IPS-15b (cell line): Measurements from ENCODE around the gene CEP57L1.

Experiments used
- H3K27me3 ChIP-seq: one replicate; pipeline ENCODE4 v1.6.1; 2013; ENCODE audit warnings: low read length; ENCODE audit not compliant: control insufficient read depth, insufficient read depth
- H3K36me3 ChIP-seq: one replicate; pipeline ENCODE4 v1.6.1; 2013; ENCODE audit warnings: low read length; ENCODE audit not compliant: control insufficient read depth, insufficient read depth
- H3K4me1 ChIP-seq: one replicate; pipeline ENCODE4 v1.6.1; 2013; ENCODE audit warnings: mild to moderate bottlenecking, low read length; ENCODE audit not compliant: control insufficient read depth, insufficient read depth
- H3K4me3 ChIP-seq: one replicate; pipeline ENCODE4 v1.5.1; 2013; ENCODE audit warnings: low read depth, low read length
- H3K9ac ChIP-seq: one replicate; pipeline ENCODE4 v1.6.1; 2013; ENCODE audit warnings: low read depth, mild to moderate bottlenecking, low read length
- H3K9me3 ChIP-seq: one replicate; pipeline ENCODE4 v1.6.1; 2013; ENCODE audit warnings: mild to moderate bottlenecking, low read length; ENCODE audit not compliant: control insufficient read depth, insufficient read depth

CEP57L1 gene

GRCh38 chr6:109153752-109154151 lies 58.4 kb downstream of the CEP57L1 start:
- H3K4me3 ChIP-seq, result no peak overlapping the region
- no peaks in the 10 kb centered on the region for H3K36me3 ChIP-seq
- no peak overlapping the region for H3K9ac ChIP-seq
- no peaks in the 10 kb centered on the region for H3K27me3 ChIP-seq
- no peaks in the 10 kb centered on the region for H3K9me3 ChIP-seq
- no peaks in the 10 kb centered on the region for H3K4me1 ChIP-seq

GRCh38 chr6:109164331-109164730 lies 69.0 kb downstream of the CEP57L1 start:
- Histone ChIP-seq H3K9ac (no peak overlapping the region), H3K27me3 (no peaks in the 10 kb centered on the region), H3K4me1 (no peaks in the 10 kb centered on the region), H3K9me3 (no peaks in the 10 kb centered on the region), H3K4me3 (no peak overlapping the region), H3K36me3 (no peaks in the 10 kb centered on the region)

- Histone ChIP-seq H3K9ac (no peak overlapping the region), H3K27me3 (no peaks in the 10 kb centered on the region), H3K9me3 (no peaks in the 10 kb centered on the region), H3K4me3 (no peak overlapping the region), H3K4me1 (no peaks in the 10 kb centered on the region), H3K36me3 (no peaks in the 10 kb centered on the region)
Observed at GRCh38 chr6:109165392-109165974, 70.2 kb downstream of the CEP57L1 start.

DNA sequence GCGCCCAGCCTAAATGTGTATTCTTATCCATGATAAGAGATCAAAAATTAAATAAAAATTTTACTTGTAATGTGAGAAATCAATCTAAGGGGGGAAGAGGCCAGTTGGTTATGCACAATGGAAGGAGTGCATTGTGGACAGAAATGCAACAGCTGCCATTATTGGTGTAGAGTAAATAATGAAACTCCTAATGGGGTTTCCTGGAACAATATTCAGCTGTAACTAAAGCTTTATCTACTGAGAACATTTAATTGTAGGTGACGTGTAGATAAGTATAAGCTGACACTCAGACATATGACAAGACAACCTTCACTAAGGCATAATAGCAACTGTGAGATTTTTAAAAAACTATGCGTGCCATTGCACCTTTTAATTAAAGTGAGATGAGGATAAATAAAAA lies 71.4 kb downstream of the CEP57L1 start:
- no peaks in the 10 kb centered on the region for H3K9me3 ChIP-seq
- H3K4me3 ChIP-seq, result no peak overlapping the region
- H3K27me3 ChIP-seq, result no peaks in the 10 kb centered on the region
- no peaks in the 10 kb centered on the region for H3K36me3 ChIP-seq
- H3K9ac ChIP-seq, result no peak overlapping the region
- no peaks in the 10 kb centered on the region for H3K4me1 ChIP-seq

- H3K4me3 ChIP-seq, result no peak overlapping the region
- H3K36me3 ChIP-seq, result no peaks in the 10 kb centered on the region
- H3K9me3 ChIP-seq, result no peaks in the 10 kb centered on the region
- no peak overlapping the region for H3K9ac ChIP-seq
- no peaks in the 10 kb centered on the region for H3K4me1 ChIP-seq
- H3K27me3 ChIP-seq, result no peaks in the 10 kb centered on the region
Observed at GRCh38 chr6:109167562-109167961, 72.3 kb downstream of the CEP57L1 start.

GRCh38 chr6:109170333-109170732 lies 75.0 kb downstream of the CEP57L1 start:
- no peaks in the 10 kb centered on the region for H3K36me3 ChIP-seq
- H3K4me1 ChIP-seq, result no peaks in the 10 kb centered on the region
- H3K9me3 ChIP-seq, result no peaks in the 10 kb centered on the region
- no peak overlapping the region for H3K9ac ChIP-seq
- H3K27me3 ChIP-seq, result no peaks in the 10 kb centered on the region
- no peak overlapping the region for H3K4me3 ChIP-seq

DNA sequence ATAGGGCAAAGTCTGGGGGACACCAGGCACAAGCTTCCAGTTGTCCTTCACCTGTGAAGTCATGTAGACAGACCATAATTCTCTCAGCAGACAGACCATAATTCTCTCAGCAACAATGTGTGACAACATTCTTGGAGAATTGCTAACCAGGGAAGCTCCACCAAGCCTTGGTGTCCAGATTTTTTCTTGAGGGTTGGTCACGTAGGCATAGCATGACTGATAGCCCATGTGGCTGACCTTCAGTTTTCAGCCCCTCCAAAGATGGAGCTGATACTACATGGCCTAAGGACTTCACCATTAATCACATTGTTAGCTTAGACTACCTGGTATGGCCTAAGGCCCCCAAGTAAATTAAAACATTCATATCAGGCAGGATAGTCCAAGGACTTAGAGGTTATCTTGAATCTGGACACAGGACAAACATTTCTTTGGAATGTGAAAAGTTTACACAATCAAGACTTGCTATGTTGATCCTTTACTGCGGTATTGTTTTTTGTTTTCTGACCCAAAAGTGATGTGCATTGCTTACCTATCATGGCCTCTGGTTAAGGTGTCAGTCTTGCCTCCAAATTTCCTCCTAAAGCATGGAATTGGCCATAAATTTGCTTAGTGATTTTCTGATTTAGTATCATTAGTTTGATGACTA lies 76.9 kb downstream of the CEP57L1 start:
- H3K36me3 ChIP-seq, result no peaks in the 10 kb centered on the region
- H3K4me3 ChIP-seq, result no peak overlapping the region
- H3K27me3 ChIP-seq, result no peaks in the 10 kb centered on the region
- no peaks in the 10 kb centered on the region for H3K4me1 ChIP-seq
- H3K9ac ChIP-seq, result no peak overlapping the region
- no peaks in the 10 kb centered on the region for H3K9me3 ChIP-seq

DNA sequence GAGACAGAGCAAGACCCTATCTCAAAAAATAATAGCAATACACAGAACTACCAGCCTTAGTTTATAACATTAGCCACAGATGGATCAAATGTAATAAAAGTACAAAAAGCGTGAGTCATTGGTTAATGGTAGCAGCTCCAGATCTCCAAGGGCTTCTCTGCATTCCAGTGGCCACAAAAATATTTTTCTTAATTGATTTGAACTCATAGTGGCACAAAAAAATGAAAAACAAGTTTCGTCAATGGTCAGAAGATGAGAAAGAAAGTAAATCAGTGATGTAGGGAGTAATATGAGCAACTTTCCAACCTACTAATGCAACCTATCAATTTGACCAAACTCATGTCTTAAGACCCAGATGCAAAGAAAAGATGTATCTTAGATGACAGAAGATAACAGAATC lies 79.6 kb downstream of the CEP57L1 start:
- no peak overlapping the region for H3K9ac ChIP-seq

GRCh38 chr6:109178921-109179320 lies 83.6 kb downstream of the CEP57L1 start:
- Histone ChIP-seq H3K27me3 (no peaks in the 10 kb centered on the region), H3K36me3 (no peaks in the 10 kb centered on the region), H3K9me3 (no peaks in the 10 kb centered on the region), H3K4me1 (peaks cover 7% of the 10 kb centered on the region), H3K9ac (no peak overlapping the region), H3K4me3 (no peak overlapping the region)

More for the DNA sequence above, 79.6 kb downstream of the CEP57L1 start:
- no peaks in the 10 kb centered on the region for H3K9me3 ChIP-seq
- no peaks in the 10 kb centered on the region for H3K27me3 ChIP-seq
- H3K4me3 ChIP-seq, result no peak overlapping the region
- H3K36me3 ChIP-seq, result no peaks in the 10 kb centered on the region
- no peaks in the 10 kb centered on the region for H3K4me1 ChIP-seq

GRCh38 chr6:109179507-109179906 lies 84.2 kb downstream of the CEP57L1 start:
- Histone ChIP-seq H3K4me3 (no peak overlapping the region), H3K9ac (no peak overlapping the region), H3K36me3 (no peaks in the 10 kb centered on the region), H3K27me3 (no peaks in the 10 kb centered on the region), H3K9me3 (no peaks in the 10 kb centered on the region), H3K4me1 (peaks cover 8% of the 10 kb centered on the region)

DNA sequence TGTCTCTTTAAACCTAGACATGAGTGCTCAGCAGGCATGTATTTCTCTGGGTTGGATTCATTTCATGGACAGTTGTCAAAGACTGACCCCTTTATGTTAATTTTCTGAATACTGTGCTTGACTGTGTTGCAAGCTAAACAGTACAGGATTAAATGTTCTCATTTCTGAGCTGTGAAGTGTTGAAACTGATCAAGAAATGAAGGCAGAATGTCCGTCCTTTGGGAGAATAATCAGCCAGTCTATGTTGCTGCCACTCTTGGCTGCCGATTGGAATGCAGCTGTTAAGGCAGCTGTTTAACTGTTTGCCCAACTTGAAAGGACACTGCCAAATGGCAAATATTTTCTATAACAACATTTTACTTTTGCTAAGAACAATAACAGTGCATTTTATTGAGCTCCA lies 87.3 kb downstream of the CEP57L1 start:
- H3K9me3 ChIP-seq, result no peaks in the 10 kb centered on the region
- peaks cover 8% of the 10 kb centered on the region for H3K4me1 ChIP-seq
- H3K9ac ChIP-seq, result no peak overlapping the region
- H3K36me3 ChIP-seq, result no peaks in the 10 kb centered on the region
- no peak overlapping the region for H3K4me3 ChIP-seq
- H3K27me3 ChIP-seq, result no peaks in the 10 kb centered on the region

DNA sequence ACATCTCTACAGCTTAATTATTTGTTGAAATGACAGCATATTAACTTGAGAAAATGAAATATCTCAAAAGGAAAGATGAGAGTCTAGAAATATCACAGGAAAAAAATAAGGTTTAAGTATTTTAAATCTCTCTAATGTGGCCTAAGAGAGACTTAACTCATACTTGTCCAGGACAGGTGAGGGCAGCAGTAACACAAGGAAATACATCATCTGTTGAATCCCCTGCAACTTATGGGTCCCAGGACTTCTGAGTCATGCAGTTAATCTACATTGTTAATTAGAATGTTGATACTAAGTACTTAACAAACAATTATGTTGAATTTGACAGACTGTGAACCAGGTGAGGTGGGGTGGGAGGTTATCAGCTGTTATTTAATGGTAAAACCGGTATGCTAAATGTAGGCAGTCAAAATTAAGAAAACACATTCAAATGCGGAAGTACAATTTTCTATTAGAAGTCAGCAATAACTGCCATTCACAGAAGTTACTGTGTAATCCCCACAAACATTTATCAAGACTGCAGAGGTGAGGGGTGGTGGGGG lies 87.9 kb downstream of the CEP57L1 start:
- Histone ChIP-seq H3K4me3 (no peak overlapping the region), H3K36me3 (no peaks in the 10 kb centered on the region), H3K9ac (no peak overlapping the region), H3K9me3 (no peaks in the 10 kb centered on the region), H3K27me3 (no peaks in the 10 kb centered on the region), H3K4me1 (peaks cover 8% of the 10 kb centered on the region)
